Mesendoderm (in vitro differentiated cells): ENCODE data around the gene ZNF792.

Experiments
- DNase-seq: peaks from one replicate; pipeline ENCODE4 v3.0.0; 2013
- H2AK5ac ChIP-seq: 2 replicates; pipeline ENCODE4 v1.6.1; 2013; ENCODE audit warnings: low read length, inconsistent platforms
- H2BK120ac ChIP-seq: 2 replicates; pipeline ENCODE4 v1.6.1; 2013; ENCODE audit warnings: low read depth, mild to moderate bottlenecking, low read length, moderate library complexity, mixed read lengths
- H2BK15ac ChIP-seq: replicated peaks from 2 replicates; pipeline ENCODE4 v1.6.1; 2013; ENCODE audit warnings: low read depth, mild to moderate bottlenecking, moderate library complexity
- H2BK5ac ChIP-seq: 2 replicates; pipeline ENCODE4 v1.6.1; 2013; ENCODE audit warnings: low read length, inconsistent platforms
- H3K18ac ChIP-seq: 2 replicates; pipeline ENCODE4 v1.6.1; 2013; ENCODE audit warnings: mild to moderate bottlenecking, low read length, mixed read lengths
- H3K23ac ChIP-seq: one replicate; pipeline ENCODE4 v1.6.1; 2013; ENCODE audit warnings: low read length
- H3K27ac ChIP-seq: 2 replicates; pipeline ENCODE4 v1.5.1; 2013; ENCODE audit warnings: low read depth, mild to moderate bottlenecking, inconsistent platforms, low read length, moderate library complexity
- H3K27me3 ChIP-seq: 2 replicates; pipeline ENCODE4 v1.6.1; 2013; ENCODE audit warnings: low read length, control low read depth, mild to moderate bottlenecking, inconsistent platforms; ENCODE audit not compliant: insufficient read depth, poor library complexity
- H3K36me3 ChIP-seq: 2 replicates; pipeline ENCODE4 v1.6.1; 2013; ENCODE audit warnings: low read length, inconsistent platforms; ENCODE audit not compliant: control insufficient read depth, insufficient read depth
- H3K4ac ChIP-seq: one replicate; pipeline ENCODE4 v1.6.1; 2013; ENCODE audit warnings: low read depth, mild to moderate bottlenecking, low read length, moderate library complexity
- H3K4me1 ChIP-seq: 2 replicates; pipeline ENCODE4 v1.6.1; 2013; ENCODE audit warnings: low read depth, low read length, inconsistent platforms; ENCODE audit not compliant: control insufficient read depth
- H3K4me2 ChIP-seq: 2 replicates; pipeline ENCODE4 v1.6.1; 2013; ENCODE audit warnings: low read length
- H3K4me3 ChIP-seq: 2 replicates; pipeline ENCODE4 v1.5.1; 2013; ENCODE audit warnings: mild to moderate bottlenecking, low read length
- H3K56ac ChIP-seq: one replicate; pipeline ENCODE4 v1.6.1; 2013; ENCODE audit warnings: low read length
- H3K79me1 ChIP-seq: 2 replicates; pipeline ENCODE4 v1.6.1; 2013; ENCODE audit warnings: low read length, inconsistent platforms
- H3K79me2 ChIP-seq: 2 replicates; pipeline ENCODE4 v1.6.1; 2013; ENCODE audit warnings: mild to moderate bottlenecking, low read length; ENCODE audit not compliant: control insufficient read depth, insufficient read depth
- H3K9ac ChIP-seq: 2 replicates; pipeline ENCODE4 v1.6.1; 2013; ENCODE audit warnings: low read length, inconsistent platforms
- H4K5ac ChIP-seq: one replicate; pipeline ENCODE4 v1.6.1; 2013; ENCODE audit warnings: low read length
- H4K8ac ChIP-seq: one replicate; pipeline ENCODE4 v1.6.1; 2013; ENCODE audit warnings: low read depth, mild to moderate bottlenecking, control low read depth, low read length, moderate library complexity
- WGBS: extraction: QIAGEN DNeasy Blood & Tissue Kit; methylation state at CpG from one replicate; pipeline ENCODE4 v1.1.7; 2013; ENCODE audit warnings: low lambda C conversion rate, missing lambda C conversion rate; ENCODE audit not compliant: insufficient coverage; ENCODE audit errors: extremely low coverage; 5-methylcytosine and 5-hydroxymethylcytosine counted together

The ZNF792 gene

DNA sequence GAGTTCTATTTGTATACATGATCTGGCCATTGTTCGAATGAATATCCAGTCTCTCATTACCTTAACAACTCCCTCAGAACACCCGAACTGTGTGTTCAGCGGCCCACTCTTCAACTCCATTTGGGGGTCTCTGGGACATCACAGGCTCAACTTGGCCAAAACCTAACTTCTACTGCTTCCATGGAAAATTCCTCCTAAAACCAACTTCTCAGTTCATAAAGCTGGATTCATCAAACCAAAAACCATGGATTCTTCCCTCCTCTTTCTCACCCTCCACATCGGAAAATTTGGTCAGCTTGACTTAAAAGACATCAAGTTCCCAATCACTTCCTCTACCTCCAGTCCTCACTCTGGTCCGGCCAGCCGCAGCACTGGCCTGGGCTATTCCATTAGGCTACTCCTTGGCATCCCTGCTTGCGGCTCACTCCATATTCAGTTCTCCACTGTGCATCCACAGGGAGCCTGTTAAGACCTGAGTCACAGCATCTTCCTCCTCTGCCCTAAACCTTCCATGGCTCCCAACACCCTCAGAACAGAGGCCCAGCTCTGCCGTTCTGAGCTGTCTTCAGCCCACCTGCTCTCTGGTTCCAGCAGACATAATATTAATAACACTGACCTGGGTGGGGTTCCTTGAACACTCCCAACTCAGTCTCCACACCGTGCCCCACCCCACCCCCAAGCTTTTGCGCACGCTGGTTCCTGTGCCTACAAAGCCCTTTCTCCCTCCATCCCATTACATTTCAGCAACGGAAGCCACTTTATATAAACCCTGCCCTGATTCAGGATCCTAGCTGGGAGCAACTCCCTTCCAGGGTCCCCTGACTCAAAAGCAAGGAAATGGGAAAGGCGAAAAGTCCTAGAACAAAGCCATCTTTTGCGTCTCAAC lies 1.1 kb downstream of the ZNF792 start:
- Histone ChIP-seq H2AK5ac (peak overlapping the region; percentile 88), H3K4me3 (peak overlapping the region; percentile 97), H3K4me2 (peak overlapping the region; percentile 65), H3K9ac (peak overlapping the region; percentile 97), H3K4me1 (peaks cover 4% of the 10 kb centered on the region), H2BK120ac (peak overlapping the region; percentile 75), H3K4ac (peak overlapping the region; percentile 92), H3K79me1 (peaks cover 27% of the 10 kb centered on the region), H3K27me3 (no peaks in the 10 kb centered on the region), H3K18ac (peak overlapping the region; percentile 95), H3K56ac (peak overlapping the region; percentile 98), H3K23ac (peak overlapping the region; percentile 29), H2BK5ac (peak overlapping the region; percentile 98), H3K36me3 (peaks cover 26% of the 10 kb centered on the region), H3K27ac (peak overlapping the region; percentile 86), H4K8ac (no peak overlapping the region), H2BK15ac (no peak overlapping the region), H3K79me2 (peaks cover 34% of the 10 kb centered on the region), H4K5ac (peak overlapping the region; percentile 7)
- WGBS = no CpG with 5 or more reads among the region's 14 CpGs
- DNase-seq = peak; percentile 69

DNA sequence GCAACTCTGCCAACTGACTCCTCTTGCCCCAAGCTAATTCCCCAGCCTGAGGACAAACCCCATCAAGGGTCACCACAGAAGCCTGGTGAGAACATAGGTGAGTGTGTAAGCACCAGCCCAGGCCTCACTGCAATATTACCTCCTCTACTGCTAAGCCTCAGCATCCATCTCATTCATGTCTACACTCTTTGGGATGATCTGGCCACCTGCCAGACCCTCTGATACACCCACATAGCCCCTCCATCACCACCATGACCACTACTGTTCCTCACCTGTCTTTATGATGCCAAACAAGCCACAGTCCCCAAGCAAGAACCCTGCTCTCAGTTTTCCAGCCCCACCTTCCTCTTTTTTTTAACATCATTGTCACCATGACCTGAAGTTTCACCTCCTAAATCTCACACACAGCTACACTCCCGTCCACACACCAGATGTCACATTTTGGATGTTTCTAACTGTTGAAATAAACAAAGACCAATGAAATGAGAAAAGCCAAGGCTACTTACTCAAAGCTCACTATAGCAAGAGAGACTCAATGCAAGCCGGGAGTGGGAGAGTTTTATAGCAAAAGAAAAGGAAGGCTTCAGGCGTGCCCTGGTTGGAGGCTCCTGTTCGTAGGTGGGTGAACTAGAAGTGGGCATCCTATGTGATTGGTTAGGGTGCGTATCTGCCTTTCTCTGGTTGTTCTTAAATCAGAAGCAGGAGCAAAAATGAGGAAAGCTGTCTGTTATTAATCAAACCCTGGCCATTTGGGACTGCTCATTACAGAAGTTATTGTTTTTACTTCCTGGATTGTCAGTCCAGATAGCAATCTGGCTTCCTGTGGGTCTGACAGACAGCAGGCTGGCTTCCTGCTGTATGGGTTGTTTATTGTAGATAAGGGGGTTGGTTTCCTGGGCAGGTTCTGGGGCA lies 2.0 kb downstream of the ZNF792 start:
- Histone ChIP-seq H3K4me3 (peak overlapping the region; percentile 22), H3K27me3 (no peaks in the 10 kb centered on the region), H4K5ac (peak overlapping the region; percentile 44), H3K79me1 (peaks cover 35% of the 10 kb centered on the region), H3K36me3 (peaks cover 35% of the 10 kb centered on the region), H3K56ac (peak overlapping the region; percentile 81), H3K4ac (no peak overlapping the region), H2BK15ac (no peak overlapping the region), H3K4me1 (peaks cover 4% of the 10 kb centered on the region), H3K4me2 (peak overlapping the region; percentile 46), H3K9ac (peak overlapping the region; percentile 55), H2AK5ac (peak overlapping the region; percentile 94), H4K8ac (no peak overlapping the region), H3K18ac (peak overlapping the region; percentile 18), H3K23ac (peak overlapping the region; percentile 95), H3K27ac (peak overlapping the region; percentile 86), H3K79me2 (peaks cover 40% of the 10 kb centered on the region), H2BK120ac (no peak overlapping the region), H2BK5ac (peak overlapping the region; percentile 92)
- DNase-seq = peak; percentile 84
- WGBS = no CpG with 5 or more reads among the region's 5 CpGs

DNA sequence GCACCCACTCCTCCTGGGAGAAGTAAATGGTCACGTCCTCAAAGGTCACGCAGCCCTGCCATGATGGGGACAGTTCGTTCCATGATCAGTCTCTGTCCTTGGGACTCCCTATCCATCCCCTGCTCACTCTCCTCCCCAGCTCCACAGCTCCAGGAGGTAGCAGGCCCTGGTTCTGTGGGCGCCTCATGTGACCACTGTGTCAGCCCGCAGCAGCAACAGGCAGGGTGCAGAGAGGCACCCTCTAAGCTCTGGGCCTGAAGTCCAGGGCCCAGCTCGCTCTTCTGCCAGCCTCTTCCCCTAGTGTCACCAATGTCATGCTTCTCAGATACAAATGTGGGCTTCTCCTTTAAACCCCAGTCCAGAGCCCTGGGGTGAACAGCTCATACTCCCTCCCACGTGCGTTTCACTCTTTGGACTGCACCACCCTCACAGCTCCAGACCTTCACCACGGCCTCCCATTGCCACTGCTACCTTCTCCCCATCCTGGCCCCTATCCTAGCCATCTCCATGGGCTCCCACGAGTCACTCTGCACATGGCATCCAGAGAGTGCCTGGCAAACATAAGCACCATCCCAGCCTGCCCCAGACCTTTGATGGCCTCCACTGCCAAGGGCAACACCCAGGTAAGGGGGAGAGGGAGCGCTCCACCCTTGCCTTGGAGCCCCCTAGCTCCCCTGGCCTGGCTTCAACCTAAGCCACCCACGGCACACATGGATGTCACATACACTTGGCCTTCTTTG lies 2.9 kb downstream of the ZNF792 start:
- H3K36me3 ChIP-seq = peaks cover 38% of the 10 kb centered on the region
- WGBS = no CpG with 5 or more reads among the region's 12 CpGs
- H3K4me3 ChIP-seq = no peak overlapping the region
- H2AK5ac ChIP-seq = peak overlapping the region; percentile 19
- H3K27ac ChIP-seq = no peak overlapping the region
- no peak overlapping the region for H3K4ac ChIP-seq
- DNase-seq = no peak
- peaks cover 43% of the 10 kb centered on the region for H3K79me2 ChIP-seq
- H4K5ac ChIP-seq = no peak overlapping the region
- no peak overlapping the region for H2BK5ac ChIP-seq
- peaks cover 4% of the 10 kb centered on the region for H3K4me1 ChIP-seq
- peaks cover 39% of the 10 kb centered on the region for H3K79me1 ChIP-seq
- H2BK120ac ChIP-seq = no peak overlapping the region
- no peak overlapping the region for H3K23ac ChIP-seq
- no peaks in the 10 kb centered on the region for H3K27me3 ChIP-seq
- peak overlapping the region; percentile 54 for H3K56ac ChIP-seq
- H3K9ac ChIP-seq = no peak overlapping the region
- no peak overlapping the region for H4K8ac ChIP-seq
- H3K4me2 ChIP-seq = peak overlapping the region; percentile 46
- no peak overlapping the region for H3K18ac ChIP-seq
- no peak overlapping the region for H2BK15ac ChIP-seq

DNA sequence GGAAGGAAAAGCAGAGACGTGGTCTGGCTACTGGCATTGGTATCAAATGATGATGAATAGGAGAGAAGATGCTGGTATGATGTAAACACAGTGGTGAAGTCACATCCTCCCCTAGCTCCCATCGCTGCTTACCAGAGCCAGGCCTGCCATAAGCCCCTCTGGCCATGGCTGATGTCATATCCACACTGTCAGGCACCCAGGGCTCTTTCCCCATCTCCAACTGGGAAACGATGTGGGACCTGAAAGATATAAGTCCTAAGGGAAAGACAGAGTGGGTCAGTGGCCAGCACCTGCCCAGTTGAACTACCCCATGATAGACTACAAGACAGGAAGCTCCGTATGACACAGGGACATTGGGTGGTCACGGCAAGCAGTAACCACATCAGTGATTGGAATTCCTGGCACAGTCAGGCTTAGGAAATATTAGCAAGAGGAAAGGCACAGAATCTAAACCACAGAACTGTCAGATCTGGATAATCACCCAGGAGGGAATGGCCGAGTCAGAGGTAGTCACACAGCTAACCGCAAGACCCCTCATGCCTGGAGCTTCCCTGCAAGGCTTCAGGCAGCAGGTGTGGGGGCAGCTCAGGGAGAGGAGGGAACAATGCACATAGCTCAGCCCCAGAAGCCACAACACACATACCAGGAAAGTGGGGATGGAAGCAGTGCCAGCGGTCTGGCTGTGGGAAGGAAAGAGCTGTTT lies 3.8 kb downstream of the ZNF792 start:
- Histone ChIP-seq H3K27ac (no peak overlapping the region), H3K4me2 (no peak overlapping the region), H3K23ac (no peak overlapping the region), H2BK5ac (no peak overlapping the region), H3K36me3 (peaks cover 38% of the 10 kb centered on the region), H3K18ac (no peak overlapping the region), H3K79me2 (peaks cover 43% of the 10 kb centered on the region), H2AK5ac (no peak overlapping the region), H3K9ac (no peak overlapping the region), H2BK120ac (no peak overlapping the region), H3K4me1 (peaks cover 4% of the 10 kb centered on the region), H3K56ac (no peak overlapping the region), H3K27me3 (no peaks in the 10 kb centered on the region), H3K79me1 (peaks cover 39% of the 10 kb centered on the region), H2BK15ac (no peak overlapping the region), H4K8ac (no peak overlapping the region), H3K4ac (no peak overlapping the region), H3K4me3 (peak overlapping the region; percentile 1), H4K5ac (no peak overlapping the region)
- no CpG with 5 or more reads among the region's 8 CpGs for WGBS
- DNase-seq = no peak

DNA sequence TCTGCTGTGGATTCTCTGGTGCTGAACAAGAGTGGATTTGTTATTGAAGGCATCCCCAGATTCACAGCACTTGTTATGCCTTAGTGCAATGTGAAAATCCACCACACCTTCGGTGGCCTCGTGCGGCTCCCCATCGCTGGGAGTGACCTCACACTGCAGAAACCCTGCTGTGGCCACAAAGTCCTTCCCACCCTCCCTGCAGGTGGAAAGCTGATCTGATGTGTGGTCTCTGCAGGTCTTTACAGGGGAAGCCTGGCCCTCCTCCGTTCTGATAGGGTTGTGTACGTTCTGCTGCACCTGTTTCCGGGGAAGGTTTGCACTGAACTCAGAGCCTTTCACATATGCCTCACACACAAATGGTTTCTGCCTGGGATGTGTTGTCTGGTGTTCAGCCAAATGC lies 5.0 kb downstream of the ZNF792 start:
- Histone ChIP-seq H3K27ac (no peak overlapping the region), H2BK5ac (no peak overlapping the region), H3K4ac (no peak overlapping the region), H3K4me1 (peaks cover 4% of the 10 kb centered on the region), H3K4me3 (peak overlapping the region; percentile 57), H4K5ac (no peak overlapping the region), H2BK15ac (no peak overlapping the region), H2BK120ac (no peak overlapping the region), H3K56ac (no peak overlapping the region), H4K8ac (no peak overlapping the region), H3K23ac (no peak overlapping the region), H3K18ac (no peak overlapping the region), H3K4me2 (no peak overlapping the region), H3K79me1 (peaks cover 39% of the 10 kb centered on the region), H3K79me2 (peaks cover 43% of the 10 kb centered on the region), H2AK5ac (no peak overlapping the region), H3K36me3 (peaks cover 38% of the 10 kb centered on the region), H3K9ac (no peak overlapping the region), H3K27me3 (no peaks in the 10 kb centered on the region)
- DNase-seq = no peak
- no CpG with 5 or more reads among the region's 7 CpGs for WGBS
